Measurements from ENCODE around the gene PPM1N. TPM values are rescaled to one million over a fixed set of nuclear protein-coding genes. Genes with fewer than 3 reads are reported as not detected.
A peak's percentile ranks its signal among the peaks of the same experiment; 100 is the strongest.

PPM1N gene
- total RNA-seq, 2 experiments from 2014 or later, result 3.3 to 3.5 TPM

DNA sequence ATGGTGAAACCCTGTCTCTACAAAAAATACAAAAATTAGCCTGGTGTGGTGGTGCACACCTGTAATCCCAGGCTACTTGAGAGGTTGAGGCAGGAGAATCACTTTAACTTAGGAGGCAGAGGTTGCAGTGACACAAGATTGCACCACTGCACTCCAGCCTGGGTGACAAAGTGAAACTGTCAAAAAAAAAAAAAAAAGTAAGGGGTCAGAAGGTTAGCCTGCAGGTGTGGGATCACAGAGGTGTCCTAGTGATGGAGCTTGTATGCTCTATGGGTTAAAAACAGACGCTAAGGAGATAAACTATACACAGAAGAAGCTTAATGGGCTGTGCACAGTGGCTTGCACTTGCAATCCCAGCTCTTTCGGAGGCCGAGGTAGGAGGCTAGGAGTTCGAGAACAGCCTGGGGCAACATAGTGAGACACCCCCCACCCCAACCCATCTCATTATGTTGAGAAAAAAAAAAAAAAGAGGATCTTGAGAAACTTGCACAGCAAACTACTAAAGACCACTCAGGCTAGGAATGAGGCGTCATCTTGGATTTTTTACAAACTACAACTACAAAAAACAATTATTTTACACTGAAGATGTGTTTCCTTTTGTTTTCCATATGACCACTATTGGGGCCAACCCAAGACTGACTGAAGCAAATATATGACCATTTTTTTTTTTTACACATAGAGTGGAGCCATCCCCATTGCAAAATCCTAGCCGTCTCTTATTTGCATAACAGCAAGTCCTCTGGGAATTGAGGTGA, 22.5 kb upstream of the PPM1N start:
- H3K27me3 Mint-ChIP-seq, result peaks cover 41% of the 10 kb centered on the region
- peak overlapping the region; percentile 85 for H3K27ac Mint-ChIP-seq
- TF ChIP-seq, protein P1, sequence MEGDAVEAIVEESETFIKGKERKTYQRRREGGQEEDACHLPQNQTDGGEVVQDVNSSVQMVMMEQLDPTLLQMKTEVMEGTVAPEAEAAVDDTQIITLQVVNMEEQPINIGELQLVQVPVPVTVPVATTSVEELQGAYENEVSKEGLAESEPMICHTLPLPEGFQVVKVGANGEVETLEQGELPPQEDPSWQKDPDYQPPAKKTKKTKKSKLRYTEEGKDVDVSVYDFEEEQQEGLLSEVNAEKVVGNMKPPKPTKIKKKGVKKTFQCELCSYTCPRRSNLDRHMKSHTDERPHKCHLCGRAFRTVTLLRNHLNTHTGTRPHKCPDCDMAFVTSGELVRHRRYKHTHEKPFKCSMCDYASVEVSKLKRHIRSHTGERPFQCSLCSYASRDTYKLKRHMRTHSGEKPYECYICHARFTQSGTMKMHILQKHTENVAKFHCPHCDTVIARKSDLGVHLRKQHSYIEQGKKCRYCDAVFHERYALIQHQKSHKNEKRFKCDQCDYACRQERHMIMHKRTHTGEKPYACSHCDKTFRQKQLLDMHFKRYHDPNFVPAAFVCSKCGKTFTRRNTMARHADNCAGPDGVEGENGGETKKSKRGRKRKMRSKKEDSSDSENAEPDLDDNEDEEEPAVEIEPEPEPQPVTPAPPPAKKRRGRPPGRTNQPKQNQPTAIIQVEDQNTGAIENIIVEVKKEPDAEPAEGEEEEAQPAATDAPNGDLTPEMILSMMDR (IDR thresholded peaks at IDR 0.05), result no peak
- Histone ChIP-seq H3K9me3 (ENCODE audit: control insufficient read depth in 1 of 2, insufficient read depth in 1 of 2, low read length in 2 of 2) (no peaks in the 10 kb centered on the region), H3K27me3 (ENCODE audit: control insufficient read depth in 1 of 2, insufficient read depth in 2 of 2, low read length in 2 of 2) (peaks cover 4 to 6% of the 10 kb centered on the region in 2 experiments), H3K4me1 (ENCODE audit: insufficient read depth, low read length) (peaks cover 48% of the 10 kb centered on the region), H3K36me3 (ENCODE audit: insufficient read depth, low read length) (peaks cover 22% of the 10 kb centered on the region), H3K27ac (ENCODE audit: low read depth in 1 of 2, low read length in 2 of 2) (no peak overlapping the region), H3K4me3 (ENCODE audit: low read length) (no peak overlapping the region)
- POLR2A ChIA-PET, result interaction anchor here (1.3 to 5.3 kb wide), 2 partner anchors 8 to 36 kb away, joined by 5 to 119 read pairs; partner anchors contain the start of gene FOSB
- CTCF ChIA-PET, result interaction anchor here (9.5 kb wide), 1 partner anchor 37 kb away, joined by 365 read pairs; no protein-coding TSS in a partner anchor
- H3K36me3 Mint-ChIP-seq (ENCODE audit: low read depth), result peaks cover 15% of the 10 kb centered on the region
- intact Hi-C loops (cut with DNase I, micrococcal nuclease), result no loop called here
- DNase-seq (peak in 3 of 14 experiments; percentile 49 to 84 (median 54)), ATAC-seq (ENCODE audit: poor library complexity) (no peak)
- H3K9me3 Mint-ChIP-seq, result no peaks in the 10 kb centered on the region
- no peak overlapping the region for H3K4me3 Mint-ChIP-seq
- H3K4me1 Mint-ChIP-seq (ENCODE audit: low read depth), result peaks cover 39% of the 10 kb centered on the region

DNA sequence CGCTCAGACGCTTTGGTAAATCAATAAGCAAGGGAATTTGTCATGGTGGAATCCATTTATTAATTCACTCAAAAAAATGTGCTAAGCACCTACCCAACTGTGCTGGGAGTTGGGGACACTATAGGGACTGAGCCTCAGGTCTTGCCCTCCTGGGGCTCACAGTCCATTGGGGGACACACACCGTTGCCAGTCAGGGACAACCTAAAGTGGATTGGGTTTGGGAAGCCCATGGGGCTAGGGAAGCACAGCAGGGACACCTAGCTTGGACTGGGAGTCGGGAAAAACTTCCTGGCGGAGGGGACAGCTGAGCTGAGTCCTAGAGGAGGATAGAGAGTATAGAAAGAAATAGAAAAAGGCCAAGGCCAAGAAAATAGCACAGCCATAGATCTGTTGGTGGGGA, 21.9 kb upstream of the PPM1N start:
- H3K9me3 Mint-ChIP-seq, result no peaks in the 10 kb centered on the region
- Histone ChIP-seq H3K27ac (ENCODE audit: low read depth in 1 of 2, low read length in 2 of 2) (no peak overlapping the region), H3K36me3 (ENCODE audit: insufficient read depth, low read length) (peaks cover 16% of the 10 kb centered on the region), H3K9me3 (ENCODE audit: control insufficient read depth in 1 of 2, insufficient read depth in 1 of 2, low read length in 2 of 2) (no peaks in the 10 kb centered on the region), H3K27me3 (ENCODE audit: control insufficient read depth in 1 of 2, insufficient read depth in 2 of 2, low read length in 2 of 2) (peaks cover 4 to 6% of the 10 kb centered on the region in 2 experiments), H3K4me1 (ENCODE audit: insufficient read depth, low read length) (peaks cover 42% of the 10 kb centered on the region), H3K4me3 (ENCODE audit: low read length) (no peak overlapping the region)
- peak overlapping the region; percentile 2 for H3K4me3 Mint-ChIP-seq
- TF ChIP-seq, protein P1 (IDR thresholded peaks at IDR 0.05), result no peak
- H3K4me1 Mint-ChIP-seq (ENCODE audit: low read depth), result peaks cover 39% of the 10 kb centered on the region
- DNase-seq, result peak in 2 of 14 experiments; percentile 37 to 73
- ChIA-PET POLR2A (interaction anchor here (1.3 to 5.3 kb wide), 2 partner anchors 8 to 37 kb away, joined by 5 to 119 read pairs; partner anchors contain the start of gene FOSB), CTCF (interaction anchor here (0.6 to 9.5 kb wide), 3 partner anchors 10 to 38 kb away, joined by 4 to 365 read pairs (median 4); no protein-coding TSS in a partner anchor)
- H3K36me3 Mint-ChIP-seq (ENCODE audit: low read depth), result peaks cover 15% of the 10 kb centered on the region
- intact Hi-C loops (cut with DNase I, micrococcal nuclease), result no loop called here
- peak overlapping the region; percentile 85 for H3K27ac Mint-ChIP-seq
- ATAC-seq (ENCODE audit: poor library complexity), result no peak
- H3K27me3 Mint-ChIP-seq, result peaks cover 41% of the 10 kb centered on the region

DNA sequence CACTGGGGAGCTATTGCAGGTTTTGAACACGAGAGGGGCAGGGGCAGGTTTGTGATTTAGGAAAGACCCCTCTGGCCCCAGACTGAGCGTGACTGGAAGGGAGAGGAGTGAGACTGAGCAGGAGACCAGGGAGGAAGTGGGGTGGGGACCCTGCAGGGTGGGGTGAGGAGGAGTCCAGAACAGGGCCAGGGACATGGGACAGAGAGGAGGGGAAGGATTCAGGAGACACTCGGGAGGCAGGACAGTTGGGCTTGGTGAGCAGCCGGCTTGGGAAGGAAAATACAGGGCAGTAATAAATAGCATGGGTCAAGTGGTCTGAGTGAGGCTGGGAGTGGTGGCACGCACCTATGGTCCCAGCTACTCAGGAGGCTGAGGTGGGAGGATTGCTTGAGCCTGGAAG, 21.1 kb upstream of the PPM1N start:
- H3K4me3 ChIP-seq (ENCODE audit: low read length), result no peak overlapping the region
- peaks cover 35% of the 10 kb centered on the region for H3K4me1 Mint-ChIP-seq (ENCODE audit: low read depth)
- H3K4me3 Mint-ChIP-seq, result peak overlapping the region; percentile 87
- intact Hi-C loops (cut with DNase I, micrococcal nuclease), result no loop called here
- H3K27me3 ChIP-seq (ENCODE audit: control insufficient read depth in 1 of 2, insufficient read depth in 2 of 2, low read length in 2 of 2), result peaks cover 3 to 4% of the 10 kb centered on the region in 2 experiments
- no peaks in the 10 kb centered on the region for H3K9me3 Mint-ChIP-seq
- H3K9me3 ChIP-seq (ENCODE audit: control insufficient read depth in 1 of 2, insufficient read depth in 1 of 2, low read length in 2 of 2), result no peaks in the 10 kb centered on the region
- ChIA-PET CTCF (interaction anchor here (0.6 to 9.5 kb wide), 6 partner anchors 9 to 228 kb away, joined by 3 to 365 read pairs (median 4); partner anchors contain the start of gene FOSB), POLR2A (interaction anchor here (1.3 to 5.3 kb wide), 3 partner anchors 9 to 38 kb away, joined by 5 to 142 read pairs (median 119); partner anchors contain the start of gene FOSB)
- H3K27me3 Mint-ChIP-seq, result peaks cover 33% of the 10 kb centered on the region
- H3K27ac ChIP-seq (ENCODE audit: low read depth in 1 of 2, low read length in 2 of 2), result no peak overlapping the region
- ATAC-seq (ENCODE audit: poor library complexity) (no peak), DNase-seq (peak in 2 of 14 experiments; percentile 44 to 67)
- H3K4me1 ChIP-seq (ENCODE audit: insufficient read depth, low read length), result peaks cover 38% of the 10 kb centered on the region
- TF ChIP-seq, protein P1 (IDR thresholded peaks at IDR 0.05), result no peak
- H3K27ac Mint-ChIP-seq, result peak overlapping the region; percentile 85
- H3K36me3 Mint-ChIP-seq (ENCODE audit: low read depth), result peaks cover 15% of the 10 kb centered on the region
- H3K36me3 ChIP-seq (ENCODE audit: insufficient read depth, low read length), result peaks cover 7% of the 10 kb centered on the region
